ENCODE measurements around the gene ZNF280A. TPM values are rescaled to one million over a fixed set of nuclear protein-coding genes. Genes with fewer than 3 reads are reported as not detected.
"Not testable (repeated sequence)": the region's sequence is repeated elsewhere in the genome, so short reads cannot be mapped to it uniquely, and the experiment has no call there.

The ZNF280A gene
- total and polyA plus RNA-seq, 8 donors: not detected

DNA sequence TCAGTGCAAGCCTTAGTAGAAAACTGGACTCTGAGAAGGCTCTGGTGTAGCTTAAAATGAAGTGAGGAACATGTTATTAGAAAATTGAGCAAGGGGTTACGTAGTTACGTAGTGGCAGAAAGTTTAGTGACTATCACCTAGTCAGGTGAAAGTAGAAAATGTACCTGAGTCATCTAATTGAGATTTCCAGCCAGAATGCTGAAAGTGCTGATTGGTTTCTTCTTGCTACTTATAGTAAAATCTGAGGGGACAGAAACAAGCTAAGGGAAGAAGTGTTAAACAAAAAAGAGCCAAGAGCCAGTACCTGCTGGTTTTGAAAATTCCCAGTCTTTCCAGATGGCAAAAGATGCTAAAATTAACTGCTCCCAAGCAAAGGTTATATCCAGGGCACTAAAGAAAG is 41.0 kb downstream of the ZNF280A start:
- H3K36me3 ChIP-seq: no peaks in the 10 kb centered on the region
- no peak overlapping the region for H3K27ac ChIP-seq
- DNase-seq: no peak
- ATAC-seq: no peak
- TF ChIP-seq, protein P1, sequence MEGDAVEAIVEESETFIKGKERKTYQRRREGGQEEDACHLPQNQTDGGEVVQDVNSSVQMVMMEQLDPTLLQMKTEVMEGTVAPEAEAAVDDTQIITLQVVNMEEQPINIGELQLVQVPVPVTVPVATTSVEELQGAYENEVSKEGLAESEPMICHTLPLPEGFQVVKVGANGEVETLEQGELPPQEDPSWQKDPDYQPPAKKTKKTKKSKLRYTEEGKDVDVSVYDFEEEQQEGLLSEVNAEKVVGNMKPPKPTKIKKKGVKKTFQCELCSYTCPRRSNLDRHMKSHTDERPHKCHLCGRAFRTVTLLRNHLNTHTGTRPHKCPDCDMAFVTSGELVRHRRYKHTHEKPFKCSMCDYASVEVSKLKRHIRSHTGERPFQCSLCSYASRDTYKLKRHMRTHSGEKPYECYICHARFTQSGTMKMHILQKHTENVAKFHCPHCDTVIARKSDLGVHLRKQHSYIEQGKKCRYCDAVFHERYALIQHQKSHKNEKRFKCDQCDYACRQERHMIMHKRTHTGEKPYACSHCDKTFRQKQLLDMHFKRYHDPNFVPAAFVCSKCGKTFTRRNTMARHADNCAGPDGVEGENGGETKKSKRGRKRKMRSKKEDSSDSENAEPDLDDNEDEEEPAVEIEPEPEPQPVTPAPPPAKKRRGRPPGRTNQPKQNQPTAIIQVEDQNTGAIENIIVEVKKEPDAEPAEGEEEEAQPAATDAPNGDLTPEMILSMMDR (IDR thresholded peaks at IDR 0.05): no peak
- no peak overlapping the region for H3K4me3 ChIP-seq
- H3K27me3 ChIP-seq: no peaks in the 10 kb centered on the region
- H3K4me1 ChIP-seq: no peaks in the 10 kb centered on the region
- H3K9me3 ChIP-seq: no peaks in the 10 kb centered on the region
- intact Hi-C loops (cut with DNase I): no loop called here

DNA sequence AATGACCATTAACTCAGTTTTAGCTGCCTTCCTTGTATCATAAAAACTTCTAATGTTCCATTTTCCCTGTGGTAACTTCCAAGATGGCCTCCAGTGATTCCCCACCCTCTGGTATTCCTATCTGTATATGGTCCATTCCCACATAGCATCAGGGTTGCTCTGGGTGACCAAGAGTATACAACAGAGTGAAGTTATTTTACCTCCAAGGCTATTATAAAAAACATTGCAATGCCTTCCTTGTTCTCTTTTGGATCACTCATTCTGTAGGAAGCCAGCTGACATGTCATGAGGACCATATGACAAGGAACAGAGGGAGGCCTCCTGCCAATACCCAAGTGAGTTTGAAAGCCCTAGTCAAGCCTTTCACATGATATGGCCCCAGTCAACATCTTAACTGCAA is 41.6 kb downstream of the ZNF280A start:
- DNase-seq: no peak
- TF ChIP-seq, protein P1 (IDR thresholded peaks at IDR 0.05): no peak
- no peaks in the 10 kb centered on the region for H3K4me1 ChIP-seq
- ATAC-seq: no peak
- no peaks in the 10 kb centered on the region for H3K9me3 ChIP-seq
- intact Hi-C loops (cut with DNase I): no loop called here
- no peak overlapping the region for H3K27ac ChIP-seq
- H3K27me3 ChIP-seq: no peaks in the 10 kb centered on the region
- no peak overlapping the region for H3K4me3 ChIP-seq
- H3K36me3 ChIP-seq: no peaks in the 10 kb centered on the region

DNA sequence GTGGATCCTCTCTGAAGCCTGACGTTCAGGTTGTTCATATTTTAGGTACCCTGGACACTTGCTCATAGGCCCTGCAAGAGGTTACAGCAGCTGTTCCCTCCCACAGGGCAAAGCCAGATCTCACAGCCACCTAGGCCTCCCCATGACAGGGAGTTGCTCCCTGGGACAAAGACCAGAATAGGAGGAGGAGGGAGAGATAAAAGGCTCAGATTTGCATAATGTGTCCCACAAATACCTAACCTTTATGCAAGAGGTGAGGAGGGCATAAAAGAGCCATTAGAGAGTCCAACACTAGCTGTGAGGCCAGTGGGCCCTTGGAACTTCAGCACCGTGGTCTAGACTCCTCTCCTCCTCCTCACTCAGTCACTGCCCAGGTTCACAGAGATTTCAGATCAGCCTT is 45.3 kb downstream of the ZNF280A start:
- TF ChIP-seq, protein P1 (IDR thresholded peaks at IDR 0.05): no peak
- Histone ChIP-seq H3K4me3 (no peak overlapping the region), H3K9me3 (peaks cover 0 to 4% of the 10 kb centered on the region in 2 donors), H3K27ac (no peak overlapping the region), H3K36me3 (no peaks in the 10 kb centered on the region), H3K4me1 (no peaks in the 10 kb centered on the region), H3K27me3 (peaks cover 0 to 3% of the 10 kb centered on the region in 2 donors)
- no peak for DNase-seq
- intact Hi-C loops (cut with DNase I): no loop called here
- no peak for ATAC-seq

DNA sequence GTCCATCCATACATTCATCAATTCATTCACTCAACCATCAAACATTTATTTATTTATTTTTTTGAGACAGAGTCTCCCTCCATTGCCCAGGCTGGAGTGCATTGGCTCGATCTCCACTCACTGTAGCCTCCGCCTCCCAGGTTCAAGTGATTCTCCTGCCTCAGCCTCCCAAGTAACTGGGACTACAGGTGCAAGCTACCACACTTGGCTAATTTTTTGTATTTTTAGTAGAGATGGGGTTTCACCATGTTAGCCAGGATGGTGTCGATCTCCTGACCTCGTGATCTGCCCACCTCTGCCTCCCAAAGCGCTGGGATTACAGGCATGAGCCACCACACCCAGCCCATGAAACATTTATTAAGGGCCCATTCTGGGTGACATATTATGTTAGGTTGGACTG is 49.0 kb downstream of the ZNF280A start:
- H3K4me3 ChIP-seq; H3K36me3 ChIP-seq; DNase-seq; ATAC-seq; H3K27ac ChIP-seq; intact Hi-C loops (cut with DNase I); H3K4me1 ChIP-seq; H3K27me3 ChIP-seq: not testable (repeated sequence)
- H3K9me3 ChIP-seq: peaks cover 0 to 17% of the 10 kb centered on the region in 2 donors

DNA sequence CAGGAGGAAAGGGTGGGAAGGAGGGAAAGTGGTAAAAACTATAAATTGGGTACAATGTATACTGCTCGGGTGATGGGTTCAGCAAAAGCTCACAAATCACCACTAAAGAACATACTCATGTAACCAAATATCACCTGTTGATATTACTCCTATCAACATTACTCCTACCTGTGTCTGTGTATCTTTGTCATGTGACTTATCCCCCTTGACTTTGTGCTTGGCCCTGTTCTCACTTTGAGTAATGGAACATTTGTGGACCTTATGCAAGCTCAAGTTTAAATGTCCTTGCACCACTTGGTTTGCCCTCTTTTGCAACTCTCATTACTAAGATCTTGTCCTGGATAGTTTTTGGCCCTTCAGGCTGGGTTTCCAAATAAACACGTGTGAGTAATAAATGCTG is 50.5 kb downstream of the ZNF280A start:
- Histone ChIP-seq H3K27ac (no peak overlapping the region), H3K27me3 (peaks cover 0 to 4% of the 10 kb centered on the region in 2 donors), H3K4me3 (no peak overlapping the region), H3K4me1 (no peaks in the 10 kb centered on the region), H3K36me3 (no peaks in the 10 kb centered on the region), H3K9me3 (peaks cover 0 to 17% of the 10 kb centered on the region in 2 donors)
- ATAC-seq: no peak
- intact Hi-C loops (cut with DNase I): no loop called here
- no peak for DNase-seq
- TF ChIP-seq, protein P1 (IDR thresholded peaks at IDR 0.05): no peak

DNA sequence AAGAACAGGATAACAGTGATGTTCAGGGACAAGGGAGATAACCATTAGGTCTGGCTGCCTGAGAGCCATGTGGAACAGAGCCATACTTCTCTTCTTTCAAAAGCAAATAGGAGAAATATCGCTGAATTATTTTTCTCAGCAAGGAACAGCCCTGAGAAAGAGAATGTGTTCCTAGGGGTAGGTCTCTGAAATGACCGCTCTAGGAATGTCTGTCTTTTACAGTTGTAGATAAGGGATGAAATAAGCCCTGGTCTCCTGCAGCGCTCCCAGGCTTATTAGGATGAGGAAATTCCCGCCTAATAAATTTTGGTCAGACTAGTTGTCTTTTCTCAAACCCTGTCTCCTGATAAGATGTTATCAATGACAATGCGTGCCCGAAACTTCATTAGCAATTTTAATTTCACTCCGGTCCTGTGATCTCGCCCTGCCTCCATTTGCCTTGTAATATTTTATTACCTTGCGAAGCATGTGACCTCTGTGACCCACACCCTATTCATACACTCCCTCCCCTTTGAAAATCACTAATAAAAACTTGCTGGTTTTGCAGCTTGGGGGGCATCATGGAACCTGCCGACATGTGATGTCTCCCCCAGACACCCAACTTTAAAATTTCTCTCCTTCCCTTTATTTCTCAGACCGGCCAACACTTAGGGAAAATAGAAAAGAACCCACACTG is 51.1 kb downstream of the ZNF280A start:
- DNase-seq; intact Hi-C loops (cut with DNase I); H3K4me3 ChIP-seq; H3K4me1 ChIP-seq; H3K27ac ChIP-seq; ATAC-seq; H3K36me3 ChIP-seq: not testable (repeated sequence)
- Histone ChIP-seq H3K9me3 (peaks cover 0 to 17% of the 10 kb centered on the region in 2 donors), H3K27me3 (peaks cover 0 to 10% of the 10 kb centered on the region in 2 donors)

Data from left lung (tissue), 10 donors.